NT2/D1 (cell line): ENCODE results near the gene OSBPL9.

ENCODE experiments used
- DNase-seq: peaks from one replicate; pipeline ENCODE4 v3.0.0-alpha.2; 2011; ENCODE audit warnings: low read depth, low spot score
- H3K27me3 ChIP-seq: 2 replicates; pipeline ENCODE4 v1.6.0; 2011; ENCODE audit warnings: mild to moderate bottlenecking; ENCODE audit not compliant: insufficient read length, insufficient read depth
- H3K36me3 ChIP-seq: 2 replicates; pipeline ENCODE4 v1.6.1; 2011; ENCODE audit warnings: mild to moderate bottlenecking, low read length, mixed read lengths; ENCODE audit not compliant: insufficient read depth, insufficient read length
- H3K4me1 ChIP-seq: 2 replicates; pipeline ENCODE4 v1.5.1; 2011; ENCODE audit not compliant: insufficient read depth, insufficient read length
- H3K4me3 ChIP-seq: 2 replicates; pipeline ENCODE4 v1.5.1; 2011; ENCODE audit warnings: low read depth; ENCODE audit not compliant: insufficient read length
- H3K9ac ChIP-seq: 2 replicates; pipeline ENCODE4 v1.6.0; 2011; ENCODE audit warnings: low read depth; ENCODE audit not compliant: insufficient read length
- H3K9me3 ChIP-seq: 2 replicates; pipeline ENCODE4 v1.5.1; 2011; ENCODE audit warnings: mild to moderate bottlenecking, low read length; ENCODE audit not compliant: insufficient read depth
- SUZ12 ChIP-seq: IDR thresholded peaks from 2 replicates; pipeline ENCODE4 v1.6.1; 2011; ENCODE audit not compliant: insufficient read length, insufficient read depth; ENCODE audit errors: extremely low read depth
- YY1 ChIP-seq: IDR thresholded peaks from 2 replicates; pipeline ENCODE4 v1.6.1; 2011; ENCODE audit not compliant: insufficient read length, insufficient read depth
- ZNF274 ChIP-seq: IDR thresholded peaks from 2 replicates; pipeline ENCODE4 v1.6.1; 2011; ENCODE audit warnings: mild to moderate bottlenecking, low read depth, low read length

The OSBPL9 gene

GRCh38 chr1:51684776-51685175 is 67.9 kb downstream of the OSBPL9 start:
- no peak for DNase-seq
- Histone ChIP-seq H3K9ac (no peak overlapping the region), H3K27me3 (no peaks in the 10 kb centered on the region), H3K9me3 (no peaks in the 10 kb centered on the region), H3K36me3 (no peaks in the 10 kb centered on the region), H3K4me1 (no peaks in the 10 kb centered on the region), H3K4me3 (no peak overlapping the region)
- TF ChIP-seq SUZ12, result no peak
- TF ChIP-seq ZNF274, result no peak
- TF ChIP-seq YY1, result no peak

DNA sequence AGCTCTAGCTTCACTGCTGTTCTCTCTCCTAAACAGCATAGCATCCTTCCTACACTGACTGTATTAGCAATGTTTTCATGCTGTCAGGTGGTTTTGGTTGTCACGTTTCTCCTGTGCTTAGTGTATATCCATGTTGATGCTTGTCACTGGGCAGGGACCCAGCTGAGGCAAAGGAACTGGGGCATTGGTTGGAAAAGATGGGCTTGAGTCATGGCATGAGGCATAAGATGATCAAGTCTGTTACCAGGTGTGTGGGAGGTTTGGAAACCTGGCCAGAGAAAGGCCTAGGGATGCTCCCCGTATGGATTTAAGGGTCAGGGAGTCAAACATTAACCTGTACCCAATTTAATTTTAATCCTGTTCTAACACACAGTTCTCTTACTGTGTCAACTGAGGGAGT is 69.6 kb downstream of the OSBPL9 start:
- H3K9ac ChIP-seq, result no peak overlapping the region
- TF ChIP-seq ZNF274 (no peak), YY1 (no peak), SUZ12 (no peak)
- no peaks in the 10 kb centered on the region for H3K4me1 ChIP-seq
- no peaks in the 10 kb centered on the region for H3K9me3 ChIP-seq
- H3K36me3 ChIP-seq, result no peaks in the 10 kb centered on the region
- DNase-seq, result no peak
- no peak overlapping the region for H3K4me3 ChIP-seq
- H3K27me3 ChIP-seq, result no peaks in the 10 kb centered on the region

GRCh38 chr1:51689075-51689440 is 72.2 kb downstream of the OSBPL9 start:
- H3K27me3 ChIP-seq, result no peaks in the 10 kb centered on the region
- H3K36me3 ChIP-seq, result no peaks in the 10 kb centered on the region
- H3K4me3 ChIP-seq, result no peak overlapping the region
- TF ChIP-seq YY1 (no peak), SUZ12 (no peak), ZNF274 (no peak)
- no peak for DNase-seq
- no peak overlapping the region for H3K9ac ChIP-seq
- no peaks in the 10 kb centered on the region for H3K4me1 ChIP-seq
- H3K9me3 ChIP-seq, result no peaks in the 10 kb centered on the region

- no peak overlapping the region for H3K9ac ChIP-seq
- no peaks in the 10 kb centered on the region for H3K36me3 ChIP-seq
- no peak overlapping the region for H3K4me3 ChIP-seq
- H3K9me3 ChIP-seq, result no peaks in the 10 kb centered on the region
- no peaks in the 10 kb centered on the region for H3K27me3 ChIP-seq
- no peaks in the 10 kb centered on the region for H3K4me1 ChIP-seq
- no peak for TF ChIP-seq YY1
- no peak for TF ChIP-seq SUZ12
- no peak for TF ChIP-seq ZNF274
- no peak for DNase-seq
Measured at GRCh38 chr1:51689643-51690042, 72.8 kb downstream of the OSBPL9 start.

GRCh38 chr1:51690285-51690961 is 73.5 kb downstream of the OSBPL9 start:
- no peak for DNase-seq
- Histone ChIP-seq H3K9ac (no peak overlapping the region), H3K36me3 (no peaks in the 10 kb centered on the region), H3K27me3 (no peaks in the 10 kb centered on the region), H3K9me3 (no peaks in the 10 kb centered on the region), H3K4me3 (no peak overlapping the region), H3K4me1 (no peaks in the 10 kb centered on the region)
- TF ChIP-seq ZNF274 (no peak), YY1 (no peak), SUZ12 (no peak)

DNA sequence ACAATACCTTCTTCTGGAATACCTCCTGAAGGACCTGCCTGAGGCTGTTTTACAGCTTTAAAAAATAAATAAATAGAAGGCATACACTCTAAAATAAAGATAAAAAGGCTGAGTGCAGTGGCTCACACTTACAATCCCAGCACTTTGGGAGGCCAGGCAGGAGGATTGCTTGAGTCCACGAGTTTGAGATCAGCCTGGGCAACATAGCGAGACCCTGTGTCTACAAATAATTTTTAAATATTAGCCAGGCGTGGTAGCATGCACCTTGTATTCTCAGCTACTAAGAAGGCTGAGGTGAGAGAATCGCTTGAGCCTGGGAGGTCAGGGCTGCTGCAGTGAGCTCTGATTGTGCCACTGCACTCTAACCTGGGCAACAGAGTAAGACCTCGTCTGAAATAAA is 75.0 kb downstream of the OSBPL9 start:
- no peaks in the 10 kb centered on the region for H3K4me1 ChIP-seq
- no peaks in the 10 kb centered on the region for H3K36me3 ChIP-seq
- no peak for TF ChIP-seq YY1
- no peak for TF ChIP-seq ZNF274
- TF ChIP-seq SUZ12, result no peak
- no peak overlapping the region for H3K9ac ChIP-seq
- no peak for DNase-seq
- no peak overlapping the region for H3K4me3 ChIP-seq
- no peaks in the 10 kb centered on the region for H3K27me3 ChIP-seq
- H3K9me3 ChIP-seq, result no peaks in the 10 kb centered on the region

GRCh38 chr1:51693419-51694155 is 76.7 kb downstream of the OSBPL9 start:
- H3K4me1 ChIP-seq, result no peaks in the 10 kb centered on the region
- no peak for DNase-seq

More at GRCh38 chr1:51693419-51694155, 76.7 kb downstream of the OSBPL9 start:
- no peak overlapping the region for H3K4me3 ChIP-seq
- no peak overlapping the region for H3K9ac ChIP-seq
- no peaks in the 10 kb centered on the region for H3K36me3 ChIP-seq
- no peaks in the 10 kb centered on the region for H3K27me3 ChIP-seq
- H3K9me3 ChIP-seq, result no peaks in the 10 kb centered on the region
- TF ChIP-seq YY1 (no peak), SUZ12 (no peak), ZNF274 (no peak)
